Testis (tissue), 3 donors: ENCODE results near the gene FXYD4. TPM values are rescaled to one million over a fixed set of nuclear protein-coding genes. Genes with fewer than 3 reads are reported as not detected.

ENCODE experiments used
- DNase-seq: peaks from one replicate; pipeline ENCODE4 v3.0.0-alpha.2; 2019
- H3K27ac ChIP-seq, 2 donors: fragments of 200-600 bp; sonication (generic); one replicate each; pipeline ENCODE4 v1.5.1; 2019
- H3K27me3 ChIP-seq: fragments of 200-600 bp; sonication (generic); one replicate; pipeline ENCODE4 v1.5.1; 2019
- H3K36me3 ChIP-seq: fragments of 200-600 bp; sonication (generic); one replicate; pipeline ENCODE4 v1.5.1; 2017; ENCODE audit warnings: low read depth; ENCODE audit errors: missing control alignments
- H3K4me1 ChIP-seq: fragments of 200-600 bp; sonication (generic); one replicate; pipeline ENCODE4 v1.5.1; 2019
- H3K4me3 ChIP-seq, 2 donors: fragments of 200-600 bp; sonication (generic); one replicate each; pipeline ENCODE4 v1.5.1; 2017 to 2019
- H3K9me3 ChIP-seq: fragments of 200-600 bp; sonication (generic); one replicate; pipeline ENCODE4 v1.5.1; 2017
- CTCF ChIP-seq, 3 experiments: fragments of 450-650 bp in 2 of 3; fragments of 200-600 bp in 1 of 3; sonication (generic) in 1 of 3; IDR thresholded peaks; one replicate each; pipeline ENCODE4 v1.5.1; 2016 to 2019; ENCODE audit warnings: antibody characterized with exemption in 3 of 3, mild to moderate bottlenecking in 2 of 3, moderate library complexity in 1 of 3
- POLR2A ChIP-seq: fragments of 450-650 bp; IDR thresholded peaks from one replicate; pipeline ENCODE4 v1.6.1; 2017; ENCODE audit warnings: antibody characterized with exemption, mild to moderate bottlenecking, moderate library complexity
- WGBS, 2 donors: methylation state at CpG; one replicate each; pipeline ENCODE4 v1.1.5; 2018; 5-methylcytosine and 5-hydroxymethylcytosine counted together
- intact Hi-C: fragments of 100-400 bp; cut with DNase I; formaldehyde crosslinking; loops from one replicate; pipeline ENCODE4 v1.15.1; 2023; ENCODE audit warnings: low total_unique reads
- polyA plus RNA-seq: library from polyadenylated mRNA; stranded (reverse); fragments of 350-450 nt; fragmentation: Illumina TruSeq; extraction: RNeasy Lipid Tissue Mini Kit (QIAGEN cat#74804); gene quantifications from one replicate; pipeline ENCODE4 v1.2.3, GENCODE V29; 2014; ENCODE audit warnings: low read depth, low replicate concordance; ENCODE audit not compliant: insufficient read depth
- total RNA-seq, 2 donors: library from RNA; depleted of rRNA; stranded (reverse); fragments of >200 nt; gene quantifications; one replicate each; pipeline ENCODE4 v1.2.3, GENCODE V29; 2016

Gene FXYD4
- total and polyA plus RNA-seq, 3 donors from 2014 or later: 1.4 to 2.6 (median 1.5) TPM

GRCh38 chr10:43383204-43383971, 12.0 kb downstream of the FXYD4 start:
- intact Hi-C loops: no loop called here
- Histone ChIP-seq H3K27ac (no peak overlapping the region), H3K36me3 (no peaks in the 10 kb centered on the region), H3K4me1 (no peaks in the 10 kb centered on the region), H3K27me3 (no peaks in the 10 kb centered on the region), H3K4me3 (no peak overlapping the region), H3K9me3 (no peaks in the 10 kb centered on the region)
- no peak for DNase-seq
- TF ChIP-seq CTCF (IDR thresholded peaks at IDR 0.05) (no peak), POLR2A (no peak)
- WGBS, 2 donors: 69 to 78% methylated on average over 10 to 14 of the region's 14 CpGs

GRCh38 chr10:43384252-43385221, 13.1 kb downstream of the FXYD4 start:
- Histone ChIP-seq H3K36me3 (no peaks in the 10 kb centered on the region), H3K27me3 (no peaks in the 10 kb centered on the region), H3K4me3 (no peak overlapping the region), H3K4me1 (no peaks in the 10 kb centered on the region), H3K9me3 (no peaks in the 10 kb centered on the region), H3K27ac (no peak overlapping the region)
- intact Hi-C loops: no loop called here
- no peak for DNase-seq
- 83 to 88% methylated on average over 10 of the region's 10 CpGs for WGBS, 2 donors
- TF ChIP-seq POLR2A (no peak), CTCF (IDR thresholded peaks at IDR 0.05) (no peak)

GRCh38 chr10:43385412-43386004, 14.1 kb downstream of the FXYD4 start:
- no peaks in the 10 kb centered on the region for H3K9me3 ChIP-seq
- no peak for DNase-seq
- no peak overlapping the region for H3K27ac ChIP-seq
- WGBS, 2 donors: 81 to 83% methylated on average over 5 of the region's 5 CpGs
- H3K4me1 ChIP-seq: peaks cover 7% of the 10 kb centered on the region
- H3K27me3 ChIP-seq: no peaks in the 10 kb centered on the region
- no peak overlapping the region for H3K4me3 ChIP-seq
- intact Hi-C loops: no loop called here
- no peak for TF ChIP-seq POLR2A
- no peak for TF ChIP-seq CTCF (IDR thresholded peaks at IDR 0.05)
- H3K36me3 ChIP-seq: no peaks in the 10 kb centered on the region

GRCh38 chr10:43386549-43386948, 15.1 kb downstream of the FXYD4 start:
- Histone ChIP-seq H3K4me3 (no peak overlapping the region), H3K27me3 (no peaks in the 10 kb centered on the region), H3K27ac (no peak overlapping the region), H3K9me3 (no peaks in the 10 kb centered on the region), H3K4me1 (peaks cover 12% of the 10 kb centered on the region), H3K36me3 (no peaks in the 10 kb centered on the region)
- TF ChIP-seq POLR2A (no peak), CTCF (IDR thresholded peaks at IDR 0.05) (no peak)
- no peak for DNase-seq
- intact Hi-C loops: no loop called here
- WGBS, 2 donors: 91 to 94% methylated on average over 4 of the region's 4 CpGs
